Measurements from ENCODE around the gene ADGRF4. TPM values are rescaled to one million over a fixed set of nuclear protein-coding genes. Genes with fewer than 3 reads are reported as not detected.
A peak's percentile ranks its signal among the peaks of the same experiment; 100 is the strongest.

ADGRF4 gene
- polyA plus RNA-seq, 1 donor (not counting 4 experiments of a cell fraction or from before 2014, with no cell fraction given) = 30.2 TPM

GRCh38 chr6:47665112-47665511 lies 33.3 kb upstream of the ADGRF4 start:
- FAIRE-seq = peak; percentile 87

GRCh38 chr6:47669684-47670513 lies 28.5 kb upstream of the ADGRF4 start:
- H3K36me3 ChIP-seq (ENCODE audit: control insufficient read depth in 2 of 2, extremely low read depth in 1 of 2, insufficient read depth in 2 of 2, low read length in 2 of 2) = no peaks in the 10 kb centered on the region
- peak; percentile 96 for FAIRE-seq
- H3K9me3 ChIP-seq (ENCODE audit: control insufficient read depth, low read depth, low read length) = no peaks in the 10 kb centered on the region
- H3K9ac ChIP-seq (ENCODE audit: control insufficient read depth, extremely low read depth, insufficient read depth, low read length) = peak overlapping the region; percentile 46
- H3K4me3 ChIP-seq (ENCODE audit: control insufficient read depth in 2 of 3, extremely low read depth in 1 of 3, insufficient read depth in 2 of 3, low read depth in 1 of 3, low read length in 3 of 3) = peak overlapping the region in 1 of 3 experiments; percentile 4
- no peaks in the 10 kb centered on the region for H4K20me1 ChIP-seq (ENCODE audit: control insufficient read depth, extremely low read depth, insufficient read depth, low read length)
- dilution Hi-C loops (cut with MboI; ENCODE audit: extremely low pct_ligation_motif_present, low sequenced_read_pairs) = no loop called here
- H3K79me2 ChIP-seq (ENCODE audit: control insufficient read depth, insufficient read depth, low read length) = no peaks in the 10 kb centered on the region
- no peaks in the 10 kb centered on the region for H3K9me1 ChIP-seq (ENCODE audit: control insufficient read depth, extremely low read depth, insufficient read depth, low read length)
- TF ChIP-seq CTCF (optimal IDR thresholded peaks at IDR 0.05 in 1 of 3, IDR thresholded peaks at IDR 0.05 in 1 of 3, conservative IDR thresholded peaks at IDR 0.05 in 1 of 3; ENCODE audit: extremely low read depth in 1 of 3, insufficient read depth in 2 of 3, low read length in 3 of 3) (no peak), EZH2 (IDR thresholded peaks at IDR 0.05; ENCODE audit: low read length) (no peak)
- peak overlapping the region; percentile 50 for H3K4me2 ChIP-seq (ENCODE audit: control insufficient read depth, extremely low read depth, insufficient read depth, low read depth, low read length)
- peak overlapping the region; percentile 46 for H2AFZ ChIP-seq (ENCODE audit: control insufficient read depth, low read length)
- peak; percentile 60 for DNase-seq (ENCODE audit: low read depth, low spot score)
- peaks cover 29% of the 10 kb centered on the region for H3K4me1 ChIP-seq (ENCODE audit: control insufficient read depth, extremely low read depth, insufficient read depth, low read length)
- H3K27ac ChIP-seq (ENCODE audit: control insufficient read depth, insufficient read depth, low read length) = peak overlapping the region; percentile 76
- H3K27me3 ChIP-seq (ENCODE audit: control insufficient read depth, extremely low read depth, insufficient read depth, low read length) = no peaks in the 10 kb centered on the region

More at GRCh38 chr6:47665112-47665511, 33.3 kb upstream of the ADGRF4 start:
- DNase-seq (ENCODE audit: low read depth, low spot score) = peak; percentile 73
- H3K4me2 ChIP-seq (ENCODE audit: control insufficient read depth, extremely low read depth, insufficient read depth, low read depth, low read length) = no peak overlapping the region
- no peaks in the 10 kb centered on the region for H3K36me3 ChIP-seq (ENCODE audit: control insufficient read depth in 2 of 2, extremely low read depth in 1 of 2, insufficient read depth in 2 of 2, low read length in 2 of 2)
- H3K9me3 ChIP-seq (ENCODE audit: control insufficient read depth, low read depth, low read length) = no peaks in the 10 kb centered on the region
- no peak overlapping the region for H2AFZ ChIP-seq (ENCODE audit: control insufficient read depth, low read length)
- no peaks in the 10 kb centered on the region for H4K20me1 ChIP-seq (ENCODE audit: control insufficient read depth, extremely low read depth, insufficient read depth, low read length)
- H3K79me2 ChIP-seq (ENCODE audit: control insufficient read depth, insufficient read depth, low read length) = no peaks in the 10 kb centered on the region
- TF ChIP-seq EZH2 (IDR thresholded peaks at IDR 0.05; ENCODE audit: low read length) (no peak), CTCF (optimal IDR thresholded peaks at IDR 0.05 in 1 of 3, IDR thresholded peaks at IDR 0.05 in 1 of 3, conservative IDR thresholded peaks at IDR 0.05 in 1 of 3; ENCODE audit: extremely low read depth in 1 of 3, insufficient read depth in 2 of 3, low read length in 3 of 3) (no peak)
- no peaks in the 10 kb centered on the region for H3K9me1 ChIP-seq (ENCODE audit: control insufficient read depth, extremely low read depth, insufficient read depth, low read length)
- peak overlapping the region; percentile 56 for H3K27ac ChIP-seq (ENCODE audit: control insufficient read depth, insufficient read depth, low read length)
- H3K4me1 ChIP-seq (ENCODE audit: control insufficient read depth, extremely low read depth, insufficient read depth, low read length) = peaks cover 14% of the 10 kb centered on the region
- no peaks in the 10 kb centered on the region for H3K27me3 ChIP-seq (ENCODE audit: control insufficient read depth, extremely low read depth, insufficient read depth, low read length)
- dilution Hi-C loops (cut with MboI; ENCODE audit: extremely low pct_ligation_motif_present, low sequenced_read_pairs) = no loop called here
- H3K4me3 ChIP-seq (ENCODE audit: control insufficient read depth in 2 of 3, extremely low read depth in 1 of 3, insufficient read depth in 2 of 3, low read depth in 1 of 3, low read length in 3 of 3) = no peak overlapping the region
- no peak overlapping the region for H3K9ac ChIP-seq (ENCODE audit: control insufficient read depth, extremely low read depth, insufficient read depth, low read length)
